Astrocyte (in vitro differentiated cells and primary cell): ENCODE results near the gene PCDH7. TPM values are rescaled to one million over a fixed set of nuclear protein-coding genes. Genes with fewer than 3 reads are reported as not detected.

ENCODE experiments used
- DNase-seq: peaks from one replicate; pipeline ENCODE4 v3.0.0-alpha.2; 2010; ENCODE audit warnings: low read depth
- FAIRE-seq: peaks from 2 replicates; lab custom pipeline; 2011; peaks lifted over from hg19 to GRCh38; lab: Jason Lieb, UNC
- H2AFZ ChIP-seq: 2 replicates; pipeline ENCODE4 v1.6.0; 2012; ENCODE audit warnings: low read depth, low read length, inconsistent platforms
- H3K27ac ChIP-seq: 2 replicates; pipeline ENCODE4 v1.5.1; 2011; ENCODE audit warnings: low read depth, low read length, inconsistent platforms
- H3K27me3 ChIP-seq: 2 replicates; pipeline ENCODE4 v1.6.0; 2011; ENCODE audit warnings: low read length, inconsistent platforms; ENCODE audit not compliant: insufficient read depth
- H3K36me3 ChIP-seq: 2 replicates; pipeline ENCODE4 v1.5.1; 2011; ENCODE audit warnings: low read length, inconsistent platforms; ENCODE audit not compliant: insufficient read depth
- H3K4me1 ChIP-seq: 2 replicates; pipeline ENCODE4 v1.5.1; 2011; ENCODE audit warnings: low read length, inconsistent platforms; ENCODE audit not compliant: insufficient read depth
- H3K4me2 ChIP-seq: 2 replicates; pipeline ENCODE4 v1.6.0; 2012; ENCODE audit warnings: low read length, inconsistent platforms
- H3K4me3 ChIP-seq: 2 replicates; pipeline ENCODE4 v1.5.1; 2011; ENCODE audit warnings: low read depth, mild to moderate bottlenecking, low read length, inconsistent platforms; ENCODE audit not compliant: insufficient read depth
- H3K79me2 ChIP-seq: 2 replicates; pipeline ENCODE4 v1.6.0; 2012; ENCODE audit warnings: mild to moderate bottlenecking, low read length, inconsistent platforms; ENCODE audit not compliant: insufficient read depth
- H3K9ac ChIP-seq: 2 replicates; pipeline ENCODE4 v1.6.0; 2012; ENCODE audit warnings: mild to moderate bottlenecking, low read length, inconsistent platforms
- H3K9me3 ChIP-seq: 2 replicates; pipeline ENCODE4 v1.5.1; 2012; ENCODE audit warnings: low read depth, mild to moderate bottlenecking, low read length, inconsistent platforms; ENCODE audit not compliant: insufficient read depth
- H4K20me1 ChIP-seq: 2 replicates; pipeline ENCODE4 v1.6.0; 2012; ENCODE audit warnings: low read length, inconsistent platforms; ENCODE audit not compliant: insufficient read depth
- H3K27ac Mint-ChIP-seq: one replicate; pipeline ENCODE4 v1.8.0; 2021; ENCODE audit warnings: mild to moderate bottlenecking, mixed read lengths; ENCODE audit not compliant: unreplicated experiment
- H3K27me3 Mint-ChIP-seq: one replicate; pipeline ENCODE4 v1.8.0; 2021; ENCODE audit warnings: low read depth, mixed read lengths; ENCODE audit not compliant: unreplicated experiment
- H3K36me3 Mint-ChIP-seq: one replicate; pipeline ENCODE4 v1.8.0; 2021; ENCODE audit warnings: low read depth, mixed read lengths; ENCODE audit not compliant: unreplicated experiment
- H3K4me1 Mint-ChIP-seq: one replicate; pipeline ENCODE4 v1.8.0; 2021; ENCODE audit warnings: low read depth, mixed read lengths; ENCODE audit not compliant: unreplicated experiment
- H3K4me3 Mint-ChIP-seq: one replicate; pipeline ENCODE4 v1.8.0; 2021; ENCODE audit warnings: mild to moderate bottlenecking, moderate library complexity, mixed read lengths; ENCODE audit not compliant: unreplicated experiment
- H3K9me3 Mint-ChIP-seq: one replicate; pipeline ENCODE4 v1.8.0; 2021; ENCODE audit warnings: mild to moderate bottlenecking, mixed read lengths; ENCODE audit not compliant: unreplicated experiment
- EZH2 ChIP-seq: IDR thresholded peaks from 2 replicates; pipeline ENCODE4 v1.6.1; 2012; ENCODE audit warnings: mild to moderate bottlenecking, low read length, inconsistent platforms; ENCODE audit not compliant: insufficient read depth
- total RNA-seq: library from RNA; stranded (reverse); gene quantifications from 2 replicates; pipeline ENCODE4 v1.2.1, GENCODE V29; 2021
- TF ChIP-seq, protein P1 (sequence below): IDR thresholded peaks from 2 replicates; pipeline ENCODE4 v1.5.1; 2011; ENCODE audit warnings: low read depth, mild to moderate bottlenecking, inconsistent platforms, low read length, moderate library complexity; ENCODE audit not compliant: insufficient read depth

PCDH7 gene
- total RNA-seq, 1 donor from 2014 or later = 40.8 TPM

DNA sequence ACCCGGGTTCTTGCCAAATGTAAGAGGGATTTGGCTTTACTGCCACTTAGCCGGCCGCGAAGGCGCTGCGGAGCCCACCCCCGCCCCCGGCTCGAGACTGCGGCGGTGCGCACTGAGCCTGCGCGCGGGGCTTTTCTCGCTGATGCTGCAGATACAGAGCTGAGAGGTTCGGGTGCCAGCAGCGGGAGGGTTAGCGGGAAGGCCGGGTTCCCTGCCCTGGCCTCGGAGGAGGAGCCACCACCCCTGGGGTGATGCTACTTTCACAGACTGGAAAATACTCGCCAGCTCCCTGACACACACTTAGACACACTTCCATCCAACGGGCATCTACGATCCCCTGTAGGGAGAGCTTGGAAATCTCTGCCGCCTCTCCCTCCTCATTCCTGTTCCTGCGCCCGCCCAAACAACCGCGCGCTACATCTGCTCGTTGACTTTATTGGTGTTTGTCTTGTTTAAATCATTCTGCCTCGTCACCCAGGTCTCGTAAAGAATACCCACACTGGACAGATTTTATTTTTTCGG is 2.1 kb upstream of the PCDH7 start:
- Histone ChIP-seq H3K27ac (peak overlapping the region; percentile 47), H3K4me3 (peak overlapping the region; percentile 83), H3K9ac (peak overlapping the region; percentile 83), H3K9me3 (no peaks in the 10 kb centered on the region), H4K20me1 (peaks cover 7% of the 10 kb centered on the region), H3K79me2 (peaks cover 17% of the 10 kb centered on the region), H3K36me3 (no peaks in the 10 kb centered on the region), H3K27me3 (no peaks in the 10 kb centered on the region), H3K4me2 (peak overlapping the region; percentile 100), H3K4me1 (peaks cover 16% of the 10 kb centered on the region), H2AFZ (peak overlapping the region; percentile 98)
- Mint-ChIP-seq H3K9me3 (peaks cover 2% of the 10 kb centered on the region), H3K27ac (peak overlapping the region; percentile 93), H3K4me1 (peaks cover 3% of the 10 kb centered on the region), H3K27me3 (peaks cover 3% of the 10 kb centered on the region), H3K4me3 (peak overlapping the region; percentile 95), H3K36me3 (no peaks in the 10 kb centered on the region)
- peak; percentile 60 for DNase-seq
- FAIRE-seq = no peak
- TF ChIP-seq, protein P1, sequence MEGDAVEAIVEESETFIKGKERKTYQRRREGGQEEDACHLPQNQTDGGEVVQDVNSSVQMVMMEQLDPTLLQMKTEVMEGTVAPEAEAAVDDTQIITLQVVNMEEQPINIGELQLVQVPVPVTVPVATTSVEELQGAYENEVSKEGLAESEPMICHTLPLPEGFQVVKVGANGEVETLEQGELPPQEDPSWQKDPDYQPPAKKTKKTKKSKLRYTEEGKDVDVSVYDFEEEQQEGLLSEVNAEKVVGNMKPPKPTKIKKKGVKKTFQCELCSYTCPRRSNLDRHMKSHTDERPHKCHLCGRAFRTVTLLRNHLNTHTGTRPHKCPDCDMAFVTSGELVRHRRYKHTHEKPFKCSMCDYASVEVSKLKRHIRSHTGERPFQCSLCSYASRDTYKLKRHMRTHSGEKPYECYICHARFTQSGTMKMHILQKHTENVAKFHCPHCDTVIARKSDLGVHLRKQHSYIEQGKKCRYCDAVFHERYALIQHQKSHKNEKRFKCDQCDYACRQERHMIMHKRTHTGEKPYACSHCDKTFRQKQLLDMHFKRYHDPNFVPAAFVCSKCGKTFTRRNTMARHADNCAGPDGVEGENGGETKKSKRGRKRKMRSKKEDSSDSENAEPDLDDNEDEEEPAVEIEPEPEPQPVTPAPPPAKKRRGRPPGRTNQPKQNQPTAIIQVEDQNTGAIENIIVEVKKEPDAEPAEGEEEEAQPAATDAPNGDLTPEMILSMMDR = no peak
- TF ChIP-seq EZH2 = no peak

DNA sequence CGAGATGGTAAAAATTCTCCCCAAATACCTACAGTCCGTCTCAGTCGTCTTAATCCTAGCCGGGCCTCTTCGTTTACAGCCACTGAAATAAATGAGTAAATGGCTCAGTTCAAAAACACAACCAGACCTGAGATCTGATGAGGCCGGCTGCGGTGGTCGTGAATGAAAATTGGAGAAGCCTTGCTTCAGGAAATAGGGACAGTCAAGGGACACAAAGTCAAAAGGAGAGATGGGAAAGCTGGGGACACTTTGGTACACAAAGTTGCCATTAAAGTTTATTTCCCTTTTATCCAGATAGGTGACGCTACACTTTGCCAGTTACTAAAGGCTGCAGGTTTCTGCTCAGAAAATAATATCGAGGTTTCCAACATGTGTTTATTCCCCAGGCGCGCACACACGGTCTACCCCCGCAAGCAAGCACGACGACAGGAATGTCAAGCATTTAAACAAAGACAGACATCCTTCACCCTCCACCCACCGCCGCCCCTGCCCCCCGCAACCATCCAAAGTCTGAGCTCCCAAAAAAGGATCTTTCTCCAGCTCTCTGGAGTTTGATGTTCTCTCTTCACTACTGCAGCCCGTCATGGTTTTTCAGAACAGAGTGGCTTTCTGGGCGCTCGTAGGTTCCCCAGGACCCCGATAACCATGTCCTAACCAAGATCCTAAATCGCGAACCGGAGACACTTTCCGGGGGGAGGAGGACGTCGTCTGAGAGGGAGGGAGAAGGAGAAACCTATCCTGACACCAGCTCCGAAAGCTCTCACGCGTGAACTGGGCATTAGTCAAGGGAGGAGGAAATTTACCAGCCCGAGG is 1.3 kb upstream of the PCDH7 start:
- Histone ChIP-seq H3K9me3 (no peaks in the 10 kb centered on the region), H3K79me2 (peaks cover 25% of the 10 kb centered on the region), H3K36me3 (no peaks in the 10 kb centered on the region), H3K4me2 (peak overlapping the region; percentile 100), H3K27ac (peak overlapping the region; percentile 59), H3K4me1 (peaks cover 20% of the 10 kb centered on the region), H4K20me1 (peaks cover 15% of the 10 kb centered on the region), H2AFZ (peak overlapping the region; percentile 98), H3K27me3 (no peaks in the 10 kb centered on the region), H3K9ac (peak overlapping the region; percentile 83), H3K4me3 (peak overlapping the region; percentile 83)
- Mint-ChIP-seq H3K27ac (peak overlapping the region; percentile 93), H3K4me1 (peaks cover 10% of the 10 kb centered on the region), H3K4me3 (peak overlapping the region; percentile 95), H3K9me3 (peaks cover 3% of the 10 kb centered on the region), H3K36me3 (no peaks in the 10 kb centered on the region), H3K27me3 (peaks cover 6% of the 10 kb centered on the region)
- TF ChIP-seq, protein P1 = peak; percentile 20
- TF ChIP-seq EZH2 = no peak
- DNase-seq (peak; percentile 51), FAIRE-seq (no peak)
